SH-SY5Y (cell line): ENCODE results near the gene ZBTB20.

Experiments
- GATA2 ChIP-seq: IDR thresholded peaks from 2 replicates; pipeline ENCODE4 v1.6.1; 2011; ENCODE audit warnings: mild to moderate bottlenecking, low read depth, low read length
- GATA3 ChIP-seq: IDR thresholded peaks from 2 replicates; pipeline ENCODE4 v1.6.1; 2011; ENCODE audit warnings: low read depth, mild to moderate bottlenecking, low read length, moderate library complexity

- TF ChIP-seq GATA2 (no peak), GATA3 (no peak)
Observed at GRCh38 chr3:114824014-114824413, 323.1 kb downstream of the ZBTB20 start.
